ENCODE measurements around the gene IQCN.

Gene IQCN

DNA sequence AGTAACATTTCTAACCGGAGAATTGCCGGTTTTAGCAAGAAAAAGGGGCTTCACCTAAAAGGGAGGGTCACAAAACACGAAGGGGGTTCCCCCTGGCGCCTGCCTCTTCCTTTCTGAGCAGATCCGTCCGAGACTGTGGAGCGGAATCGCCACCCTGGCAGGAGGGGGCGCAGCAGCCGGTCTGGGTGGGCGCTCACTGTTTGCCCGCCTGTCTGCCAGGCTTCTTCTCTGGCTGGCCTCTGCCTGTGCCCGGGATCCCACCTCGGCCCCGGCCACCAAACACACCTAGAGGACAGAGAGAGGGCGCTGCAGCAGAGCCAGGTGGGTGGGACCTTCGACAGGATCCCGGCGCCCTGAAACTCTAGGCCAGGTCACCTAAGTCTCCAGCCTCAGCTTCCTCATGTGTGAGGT lies 33.0 kb upstream of the IQCN start:
- no peaks in the 10 kb centered on the region; the same call in 1 of the 2 replicates for H3K36me3 ChIP-seq (ENCODE audit: insufficient read depth)
- TF ChIP-seq, protein P1, sequence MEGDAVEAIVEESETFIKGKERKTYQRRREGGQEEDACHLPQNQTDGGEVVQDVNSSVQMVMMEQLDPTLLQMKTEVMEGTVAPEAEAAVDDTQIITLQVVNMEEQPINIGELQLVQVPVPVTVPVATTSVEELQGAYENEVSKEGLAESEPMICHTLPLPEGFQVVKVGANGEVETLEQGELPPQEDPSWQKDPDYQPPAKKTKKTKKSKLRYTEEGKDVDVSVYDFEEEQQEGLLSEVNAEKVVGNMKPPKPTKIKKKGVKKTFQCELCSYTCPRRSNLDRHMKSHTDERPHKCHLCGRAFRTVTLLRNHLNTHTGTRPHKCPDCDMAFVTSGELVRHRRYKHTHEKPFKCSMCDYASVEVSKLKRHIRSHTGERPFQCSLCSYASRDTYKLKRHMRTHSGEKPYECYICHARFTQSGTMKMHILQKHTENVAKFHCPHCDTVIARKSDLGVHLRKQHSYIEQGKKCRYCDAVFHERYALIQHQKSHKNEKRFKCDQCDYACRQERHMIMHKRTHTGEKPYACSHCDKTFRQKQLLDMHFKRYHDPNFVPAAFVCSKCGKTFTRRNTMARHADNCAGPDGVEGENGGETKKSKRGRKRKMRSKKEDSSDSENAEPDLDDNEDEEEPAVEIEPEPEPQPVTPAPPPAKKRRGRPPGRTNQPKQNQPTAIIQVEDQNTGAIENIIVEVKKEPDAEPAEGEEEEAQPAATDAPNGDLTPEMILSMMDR (conservative IDR thresholded peaks at IDR 0.05; ENCODE audit: low read depth, low read length), result no peak
- H3K27me3 ChIP-seq (ENCODE audit: insufficient read depth, low read depth), result no peaks in the 10 kb centered on the region
- H3K4me2 ChIP-seq, result no peak overlapping the region
- no peaks in the 10 kb centered on the region for H3K79me2 ChIP-seq (ENCODE audit: insufficient read depth, low read depth)
- no peaks in the 10 kb centered on the region for H4K20me1 ChIP-seq (ENCODE audit: insufficient read depth)
- no peak overlapping the region for H3K9ac ChIP-seq
- no peak overlapping the region for H2AFZ ChIP-seq (ENCODE audit: low read depth)
- H3K27ac ChIP-seq, result no peak overlapping the region; the same call in 1 of the 2 replicates
- peaks cover 38% of the 10 kb centered on the region for H3K4me1 ChIP-seq (ENCODE audit: low read depth, poor library complexity, severe bottlenecking)
- H3K4me3 ChIP-seq (IDR thresholded peaks at IDR 0.05; ENCODE audit: insufficient read depth, low read depth, low read length), result no peak overlapping the region

DNA sequence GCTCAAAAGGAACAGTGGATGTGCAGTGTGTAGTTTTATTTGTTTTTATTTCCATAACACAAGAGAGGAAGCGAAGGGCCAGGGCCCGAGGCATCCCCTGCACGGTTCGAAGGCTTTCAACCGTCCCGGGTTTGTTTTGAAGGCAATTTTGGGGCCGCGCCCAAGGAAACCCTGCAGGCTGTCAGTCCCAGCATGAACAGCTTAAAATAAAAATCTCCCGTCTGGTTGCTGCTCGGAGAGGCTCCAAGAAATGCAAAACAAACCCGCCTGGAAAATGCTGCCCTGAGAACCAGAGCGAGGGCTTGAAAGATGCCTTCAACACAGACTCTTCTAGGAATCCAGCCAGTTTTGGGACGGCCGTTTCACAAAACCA lies 32.6 kb upstream of the IQCN start:
- H3K27me3 ChIP-seq (ENCODE audit: insufficient read depth, low read depth), result no peaks in the 10 kb centered on the region
- TF ChIP-seq, protein P1 (conservative IDR thresholded peaks at IDR 0.05; ENCODE audit: low read depth, low read length), result no peak
- no peak overlapping the region for H3K4me2 ChIP-seq
- no peak overlapping the region for H2AFZ ChIP-seq (ENCODE audit: low read depth)
- no peaks in the 10 kb centered on the region for H3K79me2 ChIP-seq (ENCODE audit: insufficient read depth, low read depth)
- peaks cover 38% of the 10 kb centered on the region for H3K4me1 ChIP-seq (ENCODE audit: low read depth, poor library complexity, severe bottlenecking)
- H3K4me3 ChIP-seq (IDR thresholded peaks at IDR 0.05; ENCODE audit: insufficient read depth, low read depth, low read length), result no peak overlapping the region
- H3K27ac ChIP-seq, result no peak overlapping the region; the same call in 1 of the 2 replicates
- H3K36me3 ChIP-seq (ENCODE audit: insufficient read depth), result no peaks in the 10 kb centered on the region; the same call in 1 of the 2 replicates
- H3K9ac ChIP-seq, result no peak overlapping the region
- H4K20me1 ChIP-seq (ENCODE audit: insufficient read depth), result no peaks in the 10 kb centered on the region

DNA sequence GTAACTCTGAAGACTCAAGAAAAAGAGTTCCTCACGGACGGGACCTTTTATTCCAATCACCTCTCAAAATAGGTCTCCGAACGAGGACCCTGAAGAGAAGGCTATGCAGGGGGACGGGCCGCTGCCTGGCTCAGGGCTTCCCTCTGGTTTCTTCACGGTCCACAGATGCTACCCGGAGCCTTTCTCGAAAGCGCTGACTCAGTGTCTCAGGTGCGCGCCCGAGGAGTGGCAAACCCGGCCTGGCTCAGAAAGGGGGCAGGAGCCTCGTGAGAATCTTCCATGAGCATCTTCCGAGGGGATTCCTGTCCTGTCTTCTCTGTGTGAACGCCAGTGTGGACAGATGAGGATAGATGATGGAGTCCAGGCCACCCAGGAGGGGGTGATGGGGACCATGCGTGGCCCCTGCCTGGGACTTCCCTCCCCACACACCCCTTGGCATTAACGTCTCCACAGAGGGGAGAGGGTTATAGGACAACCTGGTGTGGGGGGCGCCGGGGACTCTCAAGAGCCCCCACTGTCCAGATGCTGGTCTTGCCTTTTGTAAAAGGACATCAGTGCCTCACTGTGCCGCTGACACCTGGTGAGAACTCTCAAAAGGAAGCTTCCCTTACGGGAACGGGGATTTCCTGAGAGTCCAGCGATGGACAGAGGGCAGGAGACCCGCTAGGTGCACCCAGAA lies 32.1 kb upstream of the IQCN start:
- H3K4me1 ChIP-seq (ENCODE audit: low read depth, poor library complexity, severe bottlenecking), result peaks cover 38% of the 10 kb centered on the region
- TF ChIP-seq, protein P1 (conservative IDR thresholded peaks at IDR 0.05; ENCODE audit: low read depth, low read length), result no peak
- no peaks in the 10 kb centered on the region for H3K79me2 ChIP-seq (ENCODE audit: insufficient read depth, low read depth)
- H3K4me3 ChIP-seq (IDR thresholded peaks at IDR 0.05; ENCODE audit: insufficient read depth, low read depth, low read length), result no peak overlapping the region
- no peaks in the 10 kb centered on the region; the same call in 1 of the 2 replicates for H3K36me3 ChIP-seq (ENCODE audit: insufficient read depth)
- no peaks in the 10 kb centered on the region for H3K27me3 ChIP-seq (ENCODE audit: insufficient read depth, low read depth)
- no peak overlapping the region; the same call in 1 of the 2 replicates for H3K4me2 ChIP-seq
- H3K9ac ChIP-seq, result no peak overlapping the region
- H4K20me1 ChIP-seq (ENCODE audit: insufficient read depth), result no peaks in the 10 kb centered on the region
- no peak overlapping the region; the same call in 1 of the 2 replicates for H3K27ac ChIP-seq
- H2AFZ ChIP-seq (ENCODE audit: low read depth), result no peak overlapping the region

DNA sequence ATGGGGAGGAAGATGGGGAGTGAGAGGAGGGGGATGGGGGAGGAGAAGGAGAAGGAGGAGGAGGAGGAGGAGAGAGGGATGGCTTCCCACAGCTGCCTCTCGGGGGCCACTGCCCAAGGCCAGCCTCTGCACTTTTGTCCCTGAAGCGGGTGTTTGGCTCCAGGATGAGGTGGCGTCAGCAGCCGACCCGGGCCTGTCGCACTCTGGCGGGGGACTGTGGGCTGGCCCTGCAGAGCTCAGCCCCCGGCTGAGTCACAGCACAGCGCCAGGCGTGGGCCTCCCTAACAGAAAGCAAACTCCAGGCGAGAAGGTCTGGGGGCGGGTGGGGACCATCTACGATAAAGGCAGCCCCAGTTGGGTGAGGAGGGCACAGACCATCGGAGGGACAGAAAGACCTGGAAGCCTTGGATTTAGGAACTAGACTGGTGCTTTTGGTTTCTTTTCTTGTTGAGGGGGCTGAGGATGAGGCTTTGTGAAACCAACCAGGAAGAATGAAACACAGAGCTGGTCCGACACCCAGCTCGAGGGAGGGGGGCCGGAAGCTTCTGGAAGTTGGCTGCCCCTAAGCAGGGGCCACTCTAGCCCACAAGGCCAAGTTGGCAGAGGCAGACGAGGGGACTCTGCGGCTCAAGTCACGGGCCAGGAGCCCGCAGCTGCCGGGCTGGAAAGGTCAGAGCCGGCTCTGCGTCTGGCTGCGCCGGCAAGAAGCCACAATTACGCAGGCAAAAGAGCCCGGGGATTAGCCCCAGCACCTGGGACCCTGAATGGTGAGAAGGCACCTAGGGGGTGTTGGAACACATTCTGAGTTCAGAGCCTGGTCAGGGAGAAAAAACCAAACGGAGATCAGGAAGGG lies 30.4 kb upstream of the IQCN start:
- Histone ChIP-seq H3K79me2 (ENCODE audit: insufficient read depth, low read depth) (no peaks in the 10 kb centered on the region), H3K27me3 (ENCODE audit: insufficient read depth, low read depth) (no peaks in the 10 kb centered on the region), H3K4me2 (peak overlapping the region; percentile 81), H3K27ac (peak overlapping the region; percentile 96), H3K4me1 (ENCODE audit: low read depth, poor library complexity, severe bottlenecking) (peaks cover 38% of the 10 kb centered on the region), H2AFZ (ENCODE audit: low read depth) (peak overlapping the region; percentile 64), H4K20me1 (ENCODE audit: insufficient read depth) (no peaks in the 10 kb centered on the region), H3K36me3 (ENCODE audit: insufficient read depth) (no peaks in the 10 kb centered on the region; the same call in 1 of the 2 replicates), H3K4me3 (IDR thresholded peaks at IDR 0.05; ENCODE audit: insufficient read depth, low read depth, low read length) (no peak overlapping the region), H3K9ac (peak overlapping the region; percentile 80)
- TF ChIP-seq, protein P1 (conservative IDR thresholded peaks at IDR 0.05; ENCODE audit: low read depth, low read length), result no peak
